GM19463 (cell line): ENCODE measurements around the gene NUDT13.
"Not testable (repeated sequence)": the region's sequence is repeated elsewhere in the genome, so short reads cannot be mapped to it uniquely, and the experiment has no call there.

ENCODE experiments used
- ATAC-seq: cut with Tn5 transposase; IDR thresholded peaks from one replicate; pipeline ENCODE4 v1.9.1; 2021; ENCODE audit warnings: mild to moderate bottlenecking, moderate library complexity; ENCODE audit not compliant: unreplicated experiment

Gene NUDT13

GRCh38 chr10:73097305-73097670, 13.0 kb upstream of the NUDT13 start:
- ATAC-seq: no peak

- no peak for ATAC-seq
These were observed 11.1 kb upstream of the NUDT13 start for GRCh38 chr10:73099141-73099540.

- ATAC-seq: no peak
These were observed 4.0 kb upstream of the NUDT13 start for GRCh38 chr10:73106301-73106700.

GRCh38 chr10:73109248-73109652, 1.0 kb upstream of the NUDT13 start:
- not testable (repeated sequence) for ATAC-seq

GRCh38 chr10:73112032-73112431, 1.8 kb downstream of the NUDT13 start:
- ATAC-seq: not testable (repeated sequence)

- ATAC-seq: no peak
These were observed 3.3 kb downstream of the NUDT13 start for GRCh38 chr10:73113551-73113950.

GRCh38 chr10:73116017-73116416, 5.8 kb downstream of the NUDT13 start:
- no peak for ATAC-seq

- peak; percentile 82 for ATAC-seq
These were observed 7.9 kb downstream of the NUDT13 start for GRCh38 chr10:73117976-73118743.

GRCh38 chr10:73119457-73119856, 9.2 kb downstream of the NUDT13 start:
- no peak for ATAC-seq

- no peak for ATAC-seq
These were observed 9.7 kb downstream of the NUDT13 start for GRCh38 chr10:73119952-73120351.

GRCh38 chr10:73126343-73126742, 16.1 kb downstream of the NUDT13 start:
- no peak for ATAC-seq

- ATAC-seq: no peak
These were observed 21.0 kb downstream of the NUDT13 start for GRCh38 chr10:73131301-73131700.

GRCh38 chr10:73131913-73132686, 21.8 kb downstream of the NUDT13 start:
- ATAC-seq: no peak

GRCh38 chr10:73134727-73135126, 24.5 kb downstream of the NUDT13 start:
- ATAC-seq: no peak

GRCh38 chr10:73136627-73137026, 26.4 kb downstream of the NUDT13 start:
- no peak for ATAC-seq

GRCh38 chr10:73139251-73139650, 29.0 kb downstream of the NUDT13 start:
- no peak for ATAC-seq

- ATAC-seq: no peak
These were observed 31.3 kb downstream of the NUDT13 start for GRCh38 chr10:73141603-73142002.

- not testable (repeated sequence) for ATAC-seq
These were observed 40.6 kb downstream of the NUDT13 start for GRCh38 chr10:73150633-73151413.

- no peak for ATAC-seq
These were observed 41.8 kb downstream of the NUDT13 start for GRCh38 chr10:73152009-73152408.

- ATAC-seq: no peak
These were observed 45.8 kb downstream of the NUDT13 start for GRCh38 chr10:73156054-73156453.

GRCh38 chr10:73159038-73159648, 48.9 kb downstream of the NUDT13 start:
- ATAC-seq: no peak
